PC-9 (cell line): ENCODE measurements around the gene C15orf40. TPM values are rescaled to one million over a fixed set of nuclear protein-coding genes. Genes with fewer than 3 reads are reported as not detected.

Source experiments
- BruUV-seq: library from RNA; stranded (reverse); fragments of 400-500 nt; replicated peaks from 2 replicates; lab custom pipeline; 2021; lab: Mats Ljungman, UMichigan
- CTCF ChIA-PET: fragments of 300-600 bp; sonication (Branson Sonifier 250); formaldehyde crosslinking; loops from one replicate; lab custom pipeline; 2022; ENCODE audit warnings: antibody characterized with exemption; lab: Charles Lee
- POLR2A ChIA-PET: fragments of 300-600 bp; sonication (Branson Sonifier 250); formaldehyde crosslinking; loops from one replicate; lab custom pipeline; 2022; ENCODE audit warnings: antibody characterized with exemption; ENCODE audit not compliant: unreplicated experiment; lab: Charles Lee
- DNase-seq, 2 experiments: peaks; one replicate each; pipeline versions ENCODE4 v3.0.0 to v3.0.0-alpha.2; 2015 to 2022; ENCODE audit warnings: mixed read lengths in 1 of 2
- H2AFZ ChIP-seq: fragments of 200-600 bp; sonication (generic); 2 replicates; pipeline ENCODE4 v1.8.1; 2017; ENCODE audit warnings: antibody characterized with exemption
- H3F3A ChIP-seq: fragments of 200-600 bp; sonication (generic); 2 replicates; pipeline ENCODE4 v1.8.1; 2017; ENCODE audit warnings: antibody characterized with exemption, mild to moderate bottlenecking, low read depth; ENCODE audit not compliant: insufficient read depth
- H3K27ac ChIP-seq: fragments of 200-600 bp; sonication (generic); 2 replicates; pipeline ENCODE4 v1.6.1; 2016; ENCODE audit warnings: mixed run types
- H3K27me3 ChIP-seq: fragments of 200-600 bp; sonication (generic); 2 replicates; pipeline ENCODE4 v1.6.1; 2016; ENCODE audit warnings: low read depth, mixed run types; ENCODE audit not compliant: insufficient read depth
- H3K36me3 ChIP-seq: fragments of 200-600 bp; sonication (generic); 2 replicates; pipeline ENCODE4 v1.6.1; 2016; ENCODE audit warnings: low read depth, mixed run types
- H3K4me1 ChIP-seq: fragments of 200-600 bp; sonication (generic); replicated peaks from 2 replicates; pipeline ENCODE4 v1.6.1; 2016; ENCODE audit warnings: mixed run types; ENCODE audit not compliant: insufficient read depth
- H3K4me2 ChIP-seq: fragments of 200-600 bp; sonication (generic); 2 replicates; pipeline ENCODE4 v1.6.1; 2017; ENCODE audit warnings: mixed run types
- H3K4me3 ChIP-seq: fragments of 200-600 bp; sonication (generic); 2 replicates; pipeline ENCODE4 v1.6.1; 2016; ENCODE audit warnings: mixed run types
- H3K79me2 ChIP-seq: fragments of 200-600 bp; sonication (generic); 2 replicates; pipeline ENCODE4 v1.6.1; 2017; ENCODE audit warnings: low read depth, mixed run types
- H3K9me2 ChIP-seq: fragments of 200-600 bp; sonication (generic); 2 replicates; pipeline ENCODE4 v1.8.1; 2017; ENCODE audit warnings: mild to moderate bottlenecking; ENCODE audit not compliant: insufficient read depth
- H3K9me3 ChIP-seq: fragments of 200-600 bp; sonication (generic); 2 replicates; pipeline ENCODE4 v1.8.1; 2016; ENCODE audit warnings: low read depth; ENCODE audit not compliant: insufficient read depth
- H4K20me1 ChIP-seq: fragments of 200-600 bp; sonication (generic); 2 replicates; pipeline ENCODE4 v1.8.1; 2017; ENCODE audit not compliant: insufficient read depth
- EZH2 ChIP-seq: fragments of 200-600 bp; sonication (generic); IDR thresholded peaks from 2 replicates; pipeline ENCODE4 v1.8.0; 2017; ENCODE audit warnings: antibody characterized with exemption, low read depth
- intact Hi-C: fragments of 100-400 bp; cut with micrococcal nuclease; formaldehyde crosslinking; loops from one replicate; pipeline ENCODE4 v1.10.0; 2022; ENCODE audit not compliant: unreplicated experiment
- total RNA-seq: library from RNA; stranded (reverse); gene quantifications from 2 replicates; pipeline ENCODE4 v1.2.3, GENCODE V29; 2021
- TF ChIP-seq, protein P1 (sequence below): fragments of 200-600 bp; sonication (generic); conservative IDR thresholded peaks from 2 replicates; pipeline ENCODE4 v1.6.1; 2017; ENCODE audit warnings: mixed run types, antibody characterized with exemption, mild to moderate bottlenecking, moderate library complexity

C15orf40 gene
- total RNA-seq, 1 experiment from 2014 or later = 21.2 TPM

DNA sequence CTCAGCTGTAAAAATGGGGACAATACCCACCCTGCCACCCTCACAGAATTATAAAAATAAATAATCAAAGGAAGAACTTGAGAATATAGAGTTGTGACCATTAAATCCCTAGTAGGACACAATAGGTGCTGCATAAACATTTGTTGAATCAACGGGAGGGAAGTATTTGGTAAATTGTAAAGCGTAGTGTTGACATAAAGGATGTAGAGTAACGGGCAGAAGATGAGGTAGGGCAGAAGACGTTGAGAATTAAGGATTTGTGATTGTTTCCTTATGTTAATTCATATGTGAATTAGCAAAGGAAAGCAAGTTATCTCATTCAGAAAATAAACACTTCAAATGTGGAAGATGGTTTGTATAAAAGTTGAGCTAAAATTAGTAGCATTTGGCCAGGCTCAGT lies 18.3 kb downstream of the C15orf40 start:
- TF ChIP-seq, protein P1, sequence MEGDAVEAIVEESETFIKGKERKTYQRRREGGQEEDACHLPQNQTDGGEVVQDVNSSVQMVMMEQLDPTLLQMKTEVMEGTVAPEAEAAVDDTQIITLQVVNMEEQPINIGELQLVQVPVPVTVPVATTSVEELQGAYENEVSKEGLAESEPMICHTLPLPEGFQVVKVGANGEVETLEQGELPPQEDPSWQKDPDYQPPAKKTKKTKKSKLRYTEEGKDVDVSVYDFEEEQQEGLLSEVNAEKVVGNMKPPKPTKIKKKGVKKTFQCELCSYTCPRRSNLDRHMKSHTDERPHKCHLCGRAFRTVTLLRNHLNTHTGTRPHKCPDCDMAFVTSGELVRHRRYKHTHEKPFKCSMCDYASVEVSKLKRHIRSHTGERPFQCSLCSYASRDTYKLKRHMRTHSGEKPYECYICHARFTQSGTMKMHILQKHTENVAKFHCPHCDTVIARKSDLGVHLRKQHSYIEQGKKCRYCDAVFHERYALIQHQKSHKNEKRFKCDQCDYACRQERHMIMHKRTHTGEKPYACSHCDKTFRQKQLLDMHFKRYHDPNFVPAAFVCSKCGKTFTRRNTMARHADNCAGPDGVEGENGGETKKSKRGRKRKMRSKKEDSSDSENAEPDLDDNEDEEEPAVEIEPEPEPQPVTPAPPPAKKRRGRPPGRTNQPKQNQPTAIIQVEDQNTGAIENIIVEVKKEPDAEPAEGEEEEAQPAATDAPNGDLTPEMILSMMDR = no peak
- TF ChIP-seq EZH2 = no peak
- POLR2A ChIA-PET = interaction anchor here (0.8 kb wide), 1 partner anchor 221 kb away, joined by 7 read pairs; no protein-coding TSS in a partner anchor
- CTCF ChIA-PET = no interaction called here
- H4K20me1 ChIP-seq = peaks cover 4% of the 10 kb centered on the region; the same call in 1 of the 2 replicates
- no peak overlapping the region for H3K4me2 ChIP-seq
- H2AFZ ChIP-seq = no peak overlapping the region
- no peak overlapping the region for H3K27ac ChIP-seq
- no peaks in the 10 kb centered on the region for H3K4me1 ChIP-seq
- no peak overlapping the region for H3K4me3 ChIP-seq
- intact Hi-C loops = no loop called here
- no peaks in the 10 kb centered on the region for H3K9me3 ChIP-seq
- H3F3A ChIP-seq = 0 out of 2 replicates have a peak, but pooled peaks cover 6% of the 10 kb centered on the region
- no peaks in the 10 kb centered on the region for H3K27me3 ChIP-seq
- no peaks in the 10 kb centered on the region; the same call in 1 of the 2 replicates for H3K36me3 ChIP-seq
- no peaks in the 10 kb centered on the region for H3K9me2 ChIP-seq
- no TSS peak for BruUV-seq
- DNase-seq = no peak
- 0 out of 2 replicates have a peak, but pooled peaks cover under 1% of the 10 kb centered on the region for H3K79me2 ChIP-seq

DNA sequence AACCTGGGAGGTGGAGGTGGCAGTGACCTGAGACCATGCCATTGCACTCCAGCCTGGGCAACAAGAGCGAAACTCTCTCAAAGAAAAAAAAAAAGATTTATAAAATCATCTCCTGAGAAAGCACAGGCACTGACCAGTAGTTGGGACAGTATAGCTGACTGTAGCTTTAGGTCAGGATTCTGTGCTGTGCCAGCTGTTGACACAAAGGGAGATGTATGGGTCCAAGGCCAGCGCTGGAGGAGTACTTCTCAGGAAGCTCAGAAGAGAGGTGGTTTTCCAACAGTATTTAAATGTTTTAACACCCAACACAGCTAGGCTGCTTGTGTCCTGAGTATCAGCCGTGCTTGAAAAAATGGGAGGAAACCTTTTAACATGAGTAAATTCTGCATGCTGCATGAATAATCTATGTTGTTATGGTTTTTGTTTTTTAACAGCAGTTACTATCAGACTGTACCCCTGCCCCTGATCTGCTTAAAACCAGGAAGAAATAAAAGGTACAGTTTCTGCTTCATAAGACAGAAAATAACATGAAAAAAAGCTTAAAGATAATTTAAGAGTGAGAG lies 18.9 kb downstream of the C15orf40 start:
- Histone ChIP-seq H4K20me1 (peaks cover 4% of the 10 kb centered on the region; the same call in 1 of the 2 replicates), H3K36me3 (no peaks in the 10 kb centered on the region; the same call in 1 of the 2 replicates), H2AFZ (no peak overlapping the region), H3F3A (0 out of 2 replicates have a peak, but pooled peaks cover 6% of the 10 kb centered on the region), H3K4me3 (no peak overlapping the region), H3K9me2 (no peaks in the 10 kb centered on the region), H3K4me1 (no peaks in the 10 kb centered on the region), H3K4me2 (no peak overlapping the region), H3K79me2 (peaks cover 4% of the 10 kb centered on the region), H3K27me3 (no peaks in the 10 kb centered on the region), H3K27ac (no peak overlapping the region), H3K9me3 (no peaks in the 10 kb centered on the region)
- intact Hi-C loops = no loop called here
- no TSS peak for BruUV-seq
- POLR2A ChIA-PET = no interaction called here
- no peak for TF ChIP-seq EZH2
- TF ChIP-seq, protein P1 = no peak
- CTCF ChIA-PET = no interaction called here
- no peak for DNase-seq

DNA sequence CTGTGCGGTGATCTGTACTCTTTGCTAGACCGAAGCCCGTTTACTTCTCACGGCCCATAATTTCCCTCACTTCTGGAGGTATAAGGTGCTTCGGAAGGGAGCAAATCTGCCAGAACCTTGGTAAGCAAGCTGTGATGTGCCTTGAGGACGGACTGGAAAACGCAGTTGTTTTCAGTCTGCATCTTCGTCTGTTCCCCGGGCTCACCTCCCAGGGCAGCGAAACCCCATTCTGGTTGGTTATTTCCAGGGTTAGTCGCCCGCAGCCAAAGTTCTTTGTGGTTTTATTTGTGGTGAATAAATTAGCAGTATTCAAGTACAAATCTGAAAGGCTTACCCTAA lies 25.0 kb downstream of the C15orf40 start:
- no TSS peak for BruUV-seq
- H3K9me2 ChIP-seq = no peaks in the 10 kb centered on the region
- no peak overlapping the region for H3K27ac ChIP-seq
- no peak for TF ChIP-seq EZH2
- TF ChIP-seq, protein P1 = no peak
- 0 out of 2 replicates have a peak, but pooled peaks cover 8% of the 10 kb centered on the region for H3F3A ChIP-seq
- intact Hi-C loops = loop anchor here (5.0 kb wide), 1 partner anchor 139 kb away; no protein-coding TSS in a partner anchor
- H3K9me3 ChIP-seq = no peaks in the 10 kb centered on the region
- no peaks in the 10 kb centered on the region; the same call in 1 of the 2 replicates for H3K36me3 ChIP-seq
- ChIA-PET POLR2A (interaction anchor here (0.6 kb wide), 2 partner anchors 219 to 236 kb away, joined by 3 read pairs; no protein-coding TSS in a partner anchor), CTCF (interaction anchor here (0.6 to 1.2 kb wide), 2 partner anchors 25 to 262 kb away, joined by 3 to 4 read pairs; partner anchors contain the start of gene C15orf40)
- H3K4me3 ChIP-seq = peak overlapping the region; percentile 84
- no peak for DNase-seq
- peaks cover 13% of the 10 kb centered on the region for H3K4me1 ChIP-seq
- H3K79me2 ChIP-seq = peaks cover 18% of the 10 kb centered on the region
- peak overlapping the region; percentile 93 for H2AFZ ChIP-seq
- H3K27me3 ChIP-seq = no peaks in the 10 kb centered on the region
- peaks cover 4% of the 10 kb centered on the region; the same call in 1 of the 2 replicates for H4K20me1 ChIP-seq
- peak overlapping the region; percentile 78 for H3K4me2 ChIP-seq
